Measurements from ENCODE around the gene SUPT4H1.
A peak's percentile ranks its signal among the peaks of the same experiment; 100 is the strongest.

The SUPT4H1 gene

DNA sequence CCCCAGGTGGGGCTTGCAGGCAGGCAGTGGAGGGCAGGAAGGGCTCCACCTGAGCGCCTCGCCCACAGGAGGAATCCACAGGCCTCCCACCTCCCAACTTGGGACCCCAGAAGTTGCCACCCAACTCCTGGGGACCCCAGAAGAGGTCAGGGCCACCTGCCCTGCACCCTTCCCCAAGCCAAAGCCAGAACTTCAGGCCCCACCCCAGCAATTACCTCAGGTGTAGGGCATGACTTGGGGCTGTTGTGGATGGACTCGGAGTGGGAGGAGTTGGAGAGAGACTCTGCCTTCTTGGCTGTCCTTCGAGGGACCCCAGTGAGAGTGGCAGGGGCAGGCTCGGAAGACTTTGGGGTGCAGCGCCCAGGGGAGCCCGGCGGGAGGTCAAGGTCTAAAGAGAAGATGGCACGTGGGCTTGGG lies 33.9 kb downstream of the SUPT4H1 start:
- no peak for DNase-seq (ENCODE audit: low read depth)
- H3K4me3 ChIP-seq (ENCODE audit: low read depth, low read length), result no peak overlapping the region
- in situ Hi-C loops (cut with HindIII; ENCODE audit: low sequenced_read_pairs), result no loop called here
- TF ChIP-seq, protein P1, sequence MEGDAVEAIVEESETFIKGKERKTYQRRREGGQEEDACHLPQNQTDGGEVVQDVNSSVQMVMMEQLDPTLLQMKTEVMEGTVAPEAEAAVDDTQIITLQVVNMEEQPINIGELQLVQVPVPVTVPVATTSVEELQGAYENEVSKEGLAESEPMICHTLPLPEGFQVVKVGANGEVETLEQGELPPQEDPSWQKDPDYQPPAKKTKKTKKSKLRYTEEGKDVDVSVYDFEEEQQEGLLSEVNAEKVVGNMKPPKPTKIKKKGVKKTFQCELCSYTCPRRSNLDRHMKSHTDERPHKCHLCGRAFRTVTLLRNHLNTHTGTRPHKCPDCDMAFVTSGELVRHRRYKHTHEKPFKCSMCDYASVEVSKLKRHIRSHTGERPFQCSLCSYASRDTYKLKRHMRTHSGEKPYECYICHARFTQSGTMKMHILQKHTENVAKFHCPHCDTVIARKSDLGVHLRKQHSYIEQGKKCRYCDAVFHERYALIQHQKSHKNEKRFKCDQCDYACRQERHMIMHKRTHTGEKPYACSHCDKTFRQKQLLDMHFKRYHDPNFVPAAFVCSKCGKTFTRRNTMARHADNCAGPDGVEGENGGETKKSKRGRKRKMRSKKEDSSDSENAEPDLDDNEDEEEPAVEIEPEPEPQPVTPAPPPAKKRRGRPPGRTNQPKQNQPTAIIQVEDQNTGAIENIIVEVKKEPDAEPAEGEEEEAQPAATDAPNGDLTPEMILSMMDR (IDR thresholded peaks at IDR 0.05; ENCODE audit: low read depth, low read length, missing control alignments), result no peak

DNA sequence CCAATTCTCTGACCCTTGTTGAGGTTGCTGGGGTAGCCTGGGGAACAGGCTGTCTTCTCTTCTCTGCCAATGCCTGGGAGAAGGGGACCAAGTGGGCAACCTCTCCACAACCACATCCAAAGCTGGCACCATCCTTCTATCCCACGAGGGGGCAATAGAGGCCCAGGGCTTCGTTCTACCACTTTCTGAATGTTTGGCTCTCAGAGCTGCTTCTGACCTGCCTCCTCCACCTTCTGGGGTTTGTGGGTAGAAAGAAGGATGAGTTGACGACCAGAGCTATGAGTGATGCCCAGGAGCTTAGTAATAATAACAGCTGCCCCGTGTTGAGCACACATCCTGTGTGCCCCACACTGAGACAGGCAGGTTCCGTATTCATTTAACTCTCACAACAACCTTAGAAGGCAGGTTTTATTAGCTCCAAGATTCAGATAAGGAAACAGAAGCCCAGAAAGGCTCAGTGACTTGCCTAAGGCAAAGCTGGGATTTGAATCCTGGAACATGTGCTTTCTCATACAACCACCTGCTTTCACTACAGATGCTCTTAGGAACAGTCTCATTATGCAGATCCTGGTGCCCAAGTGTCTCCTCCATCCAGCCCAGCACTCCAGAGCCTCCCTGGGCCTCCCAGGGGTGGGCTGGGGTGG lies 34.5 kb downstream of the SUPT4H1 start:
- peak; percentile 23 for DNase-seq (ENCODE audit: low read depth)
- TF ChIP-seq, protein P1 (IDR thresholded peaks at IDR 0.05; ENCODE audit: low read depth, low read length, missing control alignments), result peak; percentile 83
- H3K4me3 ChIP-seq (ENCODE audit: low read depth, low read length), result no peak overlapping the region
- in situ Hi-C loops (cut with HindIII; ENCODE audit: low sequenced_read_pairs), result no loop called here

DNA sequence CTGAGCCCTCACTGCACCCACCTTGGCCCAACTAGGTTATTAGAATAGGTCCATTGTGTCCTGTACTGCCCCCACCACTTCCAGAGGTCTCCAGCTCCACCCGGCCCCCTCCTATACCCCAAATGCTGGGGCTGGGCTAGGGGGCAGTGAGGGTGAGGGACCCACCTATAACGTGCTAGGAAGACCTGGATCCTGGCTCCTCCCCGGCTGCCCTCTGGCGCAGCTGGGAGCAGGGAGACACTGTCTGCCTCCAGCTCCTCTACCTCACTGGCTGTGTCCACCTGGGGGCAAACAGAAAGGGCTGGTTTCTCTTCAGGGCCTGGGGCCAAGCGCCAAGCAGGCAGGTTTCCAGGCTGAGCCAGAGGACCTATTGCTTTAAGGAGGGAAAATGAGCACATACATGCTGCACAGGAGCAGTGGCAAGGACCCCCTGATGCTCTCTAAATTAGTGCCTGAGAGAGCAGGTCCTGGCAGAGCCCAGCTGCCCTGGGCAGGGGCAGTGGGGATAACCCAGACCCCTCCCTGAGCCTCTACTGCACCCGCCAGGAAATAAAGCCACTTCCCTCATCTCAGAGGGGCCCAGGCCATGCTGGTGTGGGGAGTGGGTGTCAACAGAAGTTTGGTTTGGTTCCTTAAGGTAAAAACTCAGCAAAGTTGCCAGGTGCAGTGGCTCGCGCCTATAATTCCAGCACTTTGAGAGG lies 35.6 kb downstream of the SUPT4H1 start:
- no peak for DNase-seq (ENCODE audit: low read depth)
- TF ChIP-seq, protein P1 (IDR thresholded peaks at IDR 0.05; ENCODE audit: low read depth, low read length, missing control alignments), result no peak
- H3K4me3 ChIP-seq (ENCODE audit: low read depth, low read length), result no peak overlapping the region
- in situ Hi-C loops (cut with HindIII; ENCODE audit: low sequenced_read_pairs), result no loop called here

DNA sequence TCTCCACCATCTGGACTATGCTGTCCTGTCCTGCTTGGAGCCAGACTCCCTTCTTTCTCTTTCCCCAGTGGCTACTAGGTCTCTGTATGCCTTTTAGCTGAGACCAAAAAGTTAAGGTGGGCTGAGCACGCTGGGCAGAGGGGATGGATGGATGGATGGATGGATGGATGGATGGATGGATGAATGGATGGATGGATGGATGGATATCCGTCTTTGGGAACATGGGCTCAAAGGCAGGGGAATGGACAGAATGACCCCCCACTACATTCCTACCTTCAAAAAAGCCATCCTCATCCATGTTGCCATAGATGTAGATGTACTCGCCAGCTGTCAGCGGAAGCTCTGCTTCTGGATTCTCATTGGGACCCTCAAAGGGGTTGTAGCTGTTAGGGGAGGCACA lies 36.3 kb downstream of the SUPT4H1 start:
- no peak overlapping the region for H3K4me3 ChIP-seq (ENCODE audit: low read depth, low read length)
- TF ChIP-seq, protein P1 (IDR thresholded peaks at IDR 0.05; ENCODE audit: low read depth, low read length, missing control alignments), result no peak
- in situ Hi-C loops (cut with HindIII; ENCODE audit: low sequenced_read_pairs), result no loop called here
- DNase-seq (ENCODE audit: low read depth), result no peak

DNA sequence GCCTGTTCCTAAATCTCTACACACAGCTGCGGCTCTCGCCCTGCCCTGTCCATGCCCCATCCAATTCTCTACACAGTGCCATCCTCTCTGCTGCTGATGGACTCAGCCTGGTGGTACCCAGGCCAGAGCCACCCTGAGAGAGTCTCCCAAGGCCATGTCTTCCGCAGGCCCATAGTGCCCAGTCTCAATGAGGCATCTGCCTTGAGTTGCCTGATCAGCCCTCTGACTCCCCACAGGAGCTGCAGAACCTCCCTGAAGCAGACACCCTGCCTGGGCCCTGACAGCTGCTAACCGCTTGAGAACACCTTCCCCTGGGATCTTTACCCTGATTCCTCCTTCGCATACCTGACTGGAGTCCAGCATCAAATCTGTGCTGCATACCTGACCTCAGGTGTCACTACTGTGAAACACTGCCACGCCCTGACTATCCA lies 36.7 kb downstream of the SUPT4H1 start:
- no peak overlapping the region for H3K4me3 ChIP-seq (ENCODE audit: low read depth, low read length)
- in situ Hi-C loops (cut with HindIII; ENCODE audit: low sequenced_read_pairs), result no loop called here
- no peak for DNase-seq (ENCODE audit: low read depth)
- TF ChIP-seq, protein P1 (IDR thresholded peaks at IDR 0.05; ENCODE audit: low read depth, low read length, missing control alignments), result no peak

DNA sequence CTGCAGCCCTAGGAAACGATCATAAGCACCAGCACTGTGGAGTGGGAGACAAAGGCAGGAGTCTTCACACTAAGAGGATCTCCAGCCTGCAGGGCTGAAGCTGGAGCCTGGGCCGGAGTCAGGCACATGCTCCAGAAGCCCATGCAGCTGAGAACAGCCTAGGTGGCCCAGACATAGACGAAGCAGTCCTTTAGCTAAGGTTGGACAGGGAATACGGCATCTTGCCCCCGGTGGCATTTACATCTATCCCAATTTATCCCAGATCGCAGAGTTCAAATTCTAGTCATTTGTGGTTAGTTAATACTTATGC lies 37.3 kb downstream of the SUPT4H1 start:
- TF ChIP-seq, protein P1 (IDR thresholded peaks at IDR 0.05; ENCODE audit: low read depth, low read length, missing control alignments), result no peak
- in situ Hi-C loops (cut with HindIII; ENCODE audit: low sequenced_read_pairs), result no loop called here
- H3K4me3 ChIP-seq (ENCODE audit: low read depth, low read length), result no peak overlapping the region
- DNase-seq (ENCODE audit: low read depth), result no peak

Measured in astrocyte of the cerebellum (primary cell).